HepG2 (cell line): ENCODE results near the gene MLANA. TPM values are rescaled to one million over a fixed set of nuclear protein-coding genes. Genes with fewer than 3 reads are reported as not detected.

Source experiments
- ASH2L ChIP-seq: fragments of 300-600, 200-600 bp; sonication (generic); IDR thresholded peaks from 2 replicates; pipeline ENCODE4 v1.7.0; 2017; ENCODE audit warnings: low read depth, mild to moderate bottlenecking, moderate library complexity, mixed read lengths, low read length; ENCODE audit not compliant: insufficient read length
- DR1 ChIP-seq: sonication (generic); formaldehyde crosslinking; IDR thresholded peaks from 2 replicates; pipeline ENCODE4 v1.8.0; 2021; ENCODE audit warnings: mild to moderate bottlenecking, missing genetic modification reagents, inconsistent platforms
- DZIP1 ChIP-seq: sonication (generic); formaldehyde crosslinking; IDR thresholded peaks from 2 replicates; pipeline ENCODE4 v1.5.0; 2020; ENCODE audit warnings: mild to moderate bottlenecking, missing genetic modification reagents
- FOSL2 ChIP-seq: sonication (generic); formaldehyde crosslinking; IDR thresholded peaks from 2 replicates; pipeline ENCODE4 v1.4.0; 2020; ENCODE audit warnings: missing genetic modification reagents
- FOXM1 ChIP-seq: sonication (generic); formaldehyde crosslinking; IDR thresholded peaks from 2 replicates; pipeline ENCODE4 v1.5.0; 2020; ENCODE audit warnings: missing genetic modification reagents
- MBNL3 ChIP-seq: fragments of 250-450 bp; sonication (Bioruptor Pico); conservative IDR thresholded peaks from 2 replicates; pipeline ENCODE4 v1.8.0; 2022; ENCODE audit warnings: mild to moderate bottlenecking, inconsistent platforms
- MLX ChIP-seq: IDR thresholded peaks from 2 replicates; pipeline ENCODE4 v1.6.1; 2016
- MZF1 ChIP-seq: sonication (generic); formaldehyde crosslinking; IDR thresholded peaks from 2 replicates; pipeline ENCODE4 v1.8.1; 2023; ENCODE audit warnings: mild to moderate bottlenecking, missing genetic modification reagents, borderline replicate concordance
- PAX8 ChIP-seq: sonication (generic); formaldehyde crosslinking; IDR thresholded peaks from 2 replicates; pipeline ENCODE4 v1.8.0; 2022; ENCODE audit warnings: mild to moderate bottlenecking, missing genetic modification reagents, borderline replicate concordance
- SIX1 ChIP-seq: sonication (generic); formaldehyde crosslinking; IDR thresholded peaks from 2 replicates; pipeline ENCODE4 v1.4.0; 2020; ENCODE audit warnings: missing genetic modification reagents, borderline replicate concordance
- TEAD2 ChIP-seq: sonication (generic); formaldehyde crosslinking; IDR thresholded peaks from 2 replicates; pipeline ENCODE4 v1.9.0; 2021; ENCODE audit warnings: missing genetic modification reagents
- ZFP90 ChIP-seq: sonication (generic); formaldehyde crosslinking; IDR thresholded peaks from 2 replicates; pipeline ENCODE4 v1.8.0; 2022; ENCODE audit warnings: missing genetic modification reagents, mild to moderate bottlenecking, inconsistent platforms, borderline replicate concordance
- ZKSCAN5 ChIP-seq: sonication (generic); formaldehyde crosslinking; IDR thresholded peaks from 2 replicates; pipeline ENCODE4 v1.5.1; 2020; ENCODE audit warnings: mild to moderate bottlenecking, missing genetic modification reagents
- ZNF136 ChIP-seq: sonication (generic); formaldehyde crosslinking; IDR thresholded peaks from 2 replicates; pipeline ENCODE4 v1.8.1; 2022; ENCODE audit warnings: low read depth, mild to moderate bottlenecking, moderate library complexity, missing genetic modification reagents
- ZNF264 ChIP-seq: sonication (generic); formaldehyde crosslinking; IDR thresholded peaks from 2 replicates; pipeline ENCODE4 v1.4.0; 2020; ENCODE audit warnings: missing genetic modification reagents
- ZNF788 ChIP-seq: sonication (generic); formaldehyde crosslinking; IDR thresholded peaks from 2 replicates; pipeline ENCODE4 v1.5.0; 2020; ENCODE audit warnings: mild to moderate bottlenecking, missing genetic modification reagents, borderline replicate concordance
- ZSCAN21 ChIP-seq: sonication (generic); formaldehyde crosslinking; IDR thresholded peaks from 2 replicates; pipeline ENCODE4 v1.8.0; 2022; ENCODE audit warnings: mild to moderate bottlenecking, missing genetic modification reagents, moderate library complexity, borderline replicate concordance
- ZSCAN30 ChIP-seq: sonication (generic); formaldehyde crosslinking; IDR thresholded peaks from 2 replicates; pipeline ENCODE4 v1.5.0; 2020; ENCODE audit warnings: mild to moderate bottlenecking, missing genetic modification reagents
- polyA plus RNA-seq, 8 experiments: library from polyadenylated mRNA; depleted of rRNA in 3 of 8; stranded (reverse) in 7 of 8; unstranded in 1 of 8; fragments of >200 nt; fragmentation: Illumina TruSeq in 4 of 8; extraction: Trizol in 4 of 8; gene quantifications; 2 replicates each; pipeline versions ENCODE4 v1.2.1 to v1.2.3, GENCODE V29; 2011 to 2016; ENCODE audit warnings: low read depth in 4 of 8, missing spikeins in 1 of 8, mixed read lengths in 1 of 8; ENCODE audit not compliant: insufficient read depth in 1 of 8
- total RNA-seq, 5 experiments: library from RNA; depleted of rRNA; stranded (reverse); fragments of >200 nt; fragmentation: Illumina TruSeq; extraction: Trizol; gene quantifications; 2 replicates each; pipeline ENCODE4 v1.2.3, GENCODE V29; 2016; ENCODE audit warnings: low read depth in 1 of 5
- TF ChIP-seq, protein P1 (sequence below): sonication (generic); formaldehyde crosslinking; IDR thresholded peaks from 2 replicates; pipeline ENCODE4 v1.5.1; 2020; ENCODE audit warnings: missing genetic modification reagents, mild to moderate bottlenecking, borderline replicate concordance
- TF ChIP-seq, protein P2 (sequence below): sonication (generic); formaldehyde crosslinking; IDR thresholded peaks from 2 replicates; pipeline ENCODE4 v1.8.1; 2023; ENCODE audit warnings: mild to moderate bottlenecking, inconsistent platforms, moderate library complexity, missing genetic modification reagents, borderline replicate concordance

MLANA gene
- total and polyA plus RNA-seq, 2 of the 13 experiments (the other 11 are each of a cell fraction or from before 2014, with no cell fraction given), result 0.11 to 0.18 TPM

GRCh38 chr9:5893591-5894236 lies 3.0 kb downstream of the MLANA start (continued):
- TF ChIP-seq DZIP1 (CRISPR knock-in tag) (no peak), ZKSCAN5 (CRISPR knock-in tag) (peak; percentile 94), DR1 (CRISPR knock-in tag) (no peak), ZNF136 (CRISPR knock-in tag) (no peak), PAX8 (no peak), ZSCAN30 (CRISPR knock-in tag) (no peak), MLX (CRISPR knock-in tag) (0 out of 2 replicates have a peak, but pooled peaks have one; percentile 34), FOXM1 (no peak), ZNF264 (CRISPR knock-in tag) (peak; percentile 72; the same call in 1 of the 2 replicates), TEAD2 (CRISPR knock-in tag) (no peak), MBNL3 (CRISPR knock-in tag) (no peak), SIX1 (CRISPR knock-in tag) (no peak), FOSL2 (CRISPR knock-in tag) (peak; percentile 58; the same call in 1 of the 2 replicates), ZFP90 (CRISPR knock-in tag) (peak; percentile 39; the same call in 1 of the 2 replicates), MZF1 (CRISPR knock-in tag) (no peak), ZSCAN21 (CRISPR knock-in tag) (peak; percentile 71; the same call in 1 of the 2 replicates), ZNF788 (peak; percentile 56; the same call in 1 of the 2 replicates), ASH2L (peak; percentile 63)
- TF ChIP-seq, protein P1, sequence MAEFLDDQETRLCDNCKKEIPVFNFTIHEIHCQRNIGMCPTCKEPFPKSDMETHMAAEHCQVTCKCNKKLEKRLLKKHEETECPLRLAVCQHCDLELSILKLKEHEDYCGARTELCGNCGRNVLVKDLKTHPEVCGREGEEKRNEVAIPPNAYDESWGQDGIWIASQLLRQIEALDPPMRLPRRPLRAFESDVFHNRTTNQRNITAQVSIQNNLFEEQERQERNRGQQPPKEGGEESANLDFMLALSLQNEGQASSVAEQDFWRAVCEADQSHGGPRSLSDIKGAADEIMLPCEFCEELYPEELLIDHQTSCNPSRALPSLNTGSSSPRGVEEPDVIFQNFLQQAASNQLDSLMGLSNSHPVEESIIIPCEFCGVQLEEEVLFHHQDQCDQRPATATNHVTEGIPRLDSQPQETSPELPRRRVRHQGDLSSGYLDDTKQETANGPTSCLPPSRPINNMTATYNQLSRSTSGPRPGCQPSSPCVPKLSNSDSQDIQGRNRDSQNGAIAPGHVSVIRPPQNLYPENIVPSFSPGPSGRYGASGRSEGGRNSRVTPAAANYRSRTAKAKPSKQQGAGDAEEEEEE (CRISPR knock-in tag), result no peak
- TF ChIP-seq, protein P2, sequence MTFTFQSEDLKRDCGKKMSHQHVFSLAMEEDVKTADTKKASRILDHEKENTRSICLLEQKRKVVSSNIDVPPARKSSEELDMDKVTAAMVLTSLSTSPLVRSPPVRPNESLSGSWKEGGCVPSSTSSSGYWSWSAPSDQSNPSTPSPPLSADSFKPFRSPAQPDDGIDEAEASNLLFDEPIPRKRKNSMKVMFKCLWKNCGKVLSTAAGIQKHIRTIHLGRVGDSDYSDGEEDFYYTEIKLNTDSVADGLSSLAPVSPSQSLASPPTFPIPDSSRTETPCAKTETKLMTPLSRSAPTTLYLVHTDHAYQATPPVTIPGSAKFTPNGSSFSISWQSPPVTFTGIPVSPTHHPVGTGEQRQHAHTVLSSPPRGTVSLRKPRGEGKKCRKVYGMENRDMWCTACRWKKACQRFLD, result no peak
